DLD1 (cell line): Measurements from ENCODE around the gene ARSB.
"Not testable (repeated sequence)": the region's sequence is repeated elsewhere in the genome, so short reads cannot be mapped to it uniquely, and the experiment has no call there.

ENCODE experiments used
- in situ Hi-C: cut with HindIII; loops from 2 replicates; pipeline ENCODE4 v1.10.0; 2017; ENCODE audit warnings: low sequenced_read_pairs

Gene ARSB

GRCh38 chr5:78907255-78907891, 77.7 kb downstream of the ARSB start:
- in situ Hi-C loops = no loop called here

GRCh38 chr5:78905084-78905938, 79.8 kb downstream of the ARSB start:
- in situ Hi-C loops = no loop called here

- in situ Hi-C loops = no loop called here
Observed at GRCh38 chr5:78903861-78904260, 81.2 kb downstream of the ARSB start.

GRCh38 chr5:78903353-78903752, 81.8 kb downstream of the ARSB start:
- in situ Hi-C loops = no loop called here

- in situ Hi-C loops = no loop called here
Observed at GRCh38 chr5:78899922-78900362, 85.2 kb downstream of the ARSB start.

- in situ Hi-C loops = no loop called here
Observed at GRCh38 chr5:78896132-78896531, 89.0 kb downstream of the ARSB start.

GRCh38 chr5:78895616-78896015, 89.5 kb downstream of the ARSB start:
- in situ Hi-C loops = no loop called here

- in situ Hi-C loops = no loop called here
Observed at GRCh38 chr5:78893940-78894677, 91.0 kb downstream of the ARSB start.

- in situ Hi-C loops = no loop called here
Observed at GRCh38 chr5:78890667-78891379, 94.3 kb downstream of the ARSB start.

- in situ Hi-C loops = no loop called here
Observed at GRCh38 chr5:78889369-78890140, 95.6 kb downstream of the ARSB start.

- in situ Hi-C loops = no loop called here
Observed at GRCh38 chr5:78888580-78889368, 96.3 kb downstream of the ARSB start.

GRCh38 chr5:78887384-78888118, 97.6 kb downstream of the ARSB start:
- in situ Hi-C loops = no loop called here

- in situ Hi-C loops = no loop called here
Observed at GRCh38 chr5:78886341-78887230, 98.5 kb downstream of the ARSB start.

GRCh38 chr5:78881884-78882283, 103.2 kb downstream of the ARSB start:
- in situ Hi-C loops = loop anchor here (5.0 kb wide), 1 partner anchor 80 kb away; no protein-coding TSS in a partner anchor

- in situ Hi-C loops = no loop called here
Observed at GRCh38 chr5:78879516-78879915, 105.6 kb downstream of the ARSB start.

- in situ Hi-C loops = not testable (repeated sequence)
Observed at GRCh38 chr5:78866076-78866475, 119.0 kb downstream of the ARSB start.

- in situ Hi-C loops = no loop called here
Observed at GRCh38 chr5:78858364-78858763, 126.7 kb downstream of the ARSB start.

- in situ Hi-C loops = no loop called here
Observed at GRCh38 chr5:78855026-78855425, 130.1 kb downstream of the ARSB start.
